Choroid plexus epithelial cell (primary cell): ENCODE results near the gene OSGEP.

Experiments used
- DNase-seq: peaks from one replicate; pipeline ENCODE4 v3.0.0-alpha.2; 2010; ENCODE audit warnings: low read depth
- H3K4me3 ChIP-seq: 2 replicates; pipeline ENCODE4 v1.5.1; 2011; ENCODE audit warnings: low read depth, mild to moderate bottlenecking, control low read depth, low read length, moderate library complexity
- TF ChIP-seq, protein P1 (sequence below): conservative IDR thresholded peaks from 2 replicates; pipeline ENCODE4 v1.5.1; 2011; ENCODE audit warnings: low read depth, mild to moderate bottlenecking, control low read depth, inconsistent platforms, low read length, moderate library complexity

Gene OSGEP

DNA sequence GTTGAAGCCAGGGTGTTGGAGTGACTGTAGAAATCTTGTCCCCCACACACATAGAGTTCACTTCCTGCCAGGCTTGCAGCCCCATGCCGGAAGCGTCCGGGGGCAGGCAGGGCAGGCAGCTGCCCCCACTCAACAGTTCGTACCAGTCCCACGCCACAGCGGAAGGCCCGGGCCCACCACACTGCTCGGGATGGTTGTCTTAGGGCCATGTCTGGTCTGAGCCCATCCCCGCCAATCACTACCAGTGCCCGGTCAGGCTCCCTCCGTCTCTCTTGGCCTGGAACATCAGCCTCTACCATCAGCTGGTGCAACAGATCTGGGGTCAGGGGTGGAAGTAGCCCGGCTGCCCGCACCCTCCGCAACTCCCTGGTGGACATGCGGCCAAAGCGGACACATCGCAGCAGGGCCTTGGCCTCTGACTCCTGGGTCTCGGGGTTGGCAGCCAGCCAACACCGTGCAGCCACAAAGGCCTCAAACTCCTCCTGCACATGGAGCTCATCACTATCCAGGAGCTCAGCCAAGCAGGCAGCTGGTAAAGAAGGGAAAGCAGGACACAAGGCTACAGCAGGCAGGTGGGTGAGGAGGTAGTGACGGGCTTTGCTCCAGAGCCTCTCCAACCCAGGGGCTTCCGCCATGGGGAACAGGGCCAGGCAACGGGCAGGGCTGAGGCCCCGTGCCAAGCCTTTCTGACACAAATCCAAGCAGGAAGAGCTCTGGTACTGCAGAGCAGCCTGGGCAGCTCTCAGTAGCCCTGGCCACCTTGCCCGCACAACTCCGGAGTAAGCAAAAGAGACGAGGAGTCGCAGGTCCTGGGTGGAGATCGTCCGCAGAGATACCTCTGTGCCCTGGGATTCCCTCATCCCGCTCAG is 24.6 kb downstream of the OSGEP start:
- no peak for DNase-seq
- TF ChIP-seq, protein P1, sequence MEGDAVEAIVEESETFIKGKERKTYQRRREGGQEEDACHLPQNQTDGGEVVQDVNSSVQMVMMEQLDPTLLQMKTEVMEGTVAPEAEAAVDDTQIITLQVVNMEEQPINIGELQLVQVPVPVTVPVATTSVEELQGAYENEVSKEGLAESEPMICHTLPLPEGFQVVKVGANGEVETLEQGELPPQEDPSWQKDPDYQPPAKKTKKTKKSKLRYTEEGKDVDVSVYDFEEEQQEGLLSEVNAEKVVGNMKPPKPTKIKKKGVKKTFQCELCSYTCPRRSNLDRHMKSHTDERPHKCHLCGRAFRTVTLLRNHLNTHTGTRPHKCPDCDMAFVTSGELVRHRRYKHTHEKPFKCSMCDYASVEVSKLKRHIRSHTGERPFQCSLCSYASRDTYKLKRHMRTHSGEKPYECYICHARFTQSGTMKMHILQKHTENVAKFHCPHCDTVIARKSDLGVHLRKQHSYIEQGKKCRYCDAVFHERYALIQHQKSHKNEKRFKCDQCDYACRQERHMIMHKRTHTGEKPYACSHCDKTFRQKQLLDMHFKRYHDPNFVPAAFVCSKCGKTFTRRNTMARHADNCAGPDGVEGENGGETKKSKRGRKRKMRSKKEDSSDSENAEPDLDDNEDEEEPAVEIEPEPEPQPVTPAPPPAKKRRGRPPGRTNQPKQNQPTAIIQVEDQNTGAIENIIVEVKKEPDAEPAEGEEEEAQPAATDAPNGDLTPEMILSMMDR = no peak
- H3K4me3 ChIP-seq = no peak overlapping the region

DNA sequence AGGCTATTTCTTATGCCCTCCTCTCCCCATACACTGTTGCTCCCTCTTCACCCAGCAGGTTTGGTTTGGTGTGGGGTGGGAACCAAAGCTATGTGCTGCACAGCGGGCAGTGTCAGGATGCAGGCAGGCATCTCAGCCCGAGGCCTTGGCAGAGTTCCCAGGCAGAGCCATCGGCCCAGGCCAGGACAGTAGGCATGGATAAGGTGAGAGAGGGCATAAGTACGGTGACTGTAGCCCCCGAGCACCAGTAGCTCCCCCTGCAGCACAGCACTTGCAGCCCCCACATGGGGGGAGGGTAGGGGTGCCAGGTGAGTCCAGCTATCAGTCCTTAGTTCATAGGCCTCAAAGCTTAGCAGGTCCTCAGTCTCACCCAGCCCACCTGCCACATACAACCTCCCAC is 25.8 kb downstream of the OSGEP start:
- no peak overlapping the region for H3K4me3 ChIP-seq
- TF ChIP-seq, protein P1 = no peak
- DNase-seq = no peak

DNA sequence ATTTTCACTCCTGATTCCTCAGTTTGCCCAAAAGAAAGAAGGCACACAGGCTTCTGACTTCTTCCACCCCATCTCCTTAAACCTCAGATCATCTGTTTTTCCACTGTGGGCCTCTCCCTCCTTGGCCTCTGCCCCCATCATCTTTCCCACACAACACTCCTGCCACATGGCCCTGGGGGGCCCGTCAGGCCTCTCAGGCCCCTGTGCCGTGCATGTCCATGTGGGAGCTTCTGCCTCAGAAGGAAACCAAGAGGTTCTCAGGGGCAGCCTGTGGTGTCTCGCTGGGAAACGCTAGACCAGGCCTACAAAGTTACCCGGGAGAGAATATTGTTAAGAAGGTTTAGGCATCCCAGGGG is 26.6 kb downstream of the OSGEP start:
- TF ChIP-seq, protein P1 = no peak
- no peak for DNase-seq
- H3K4me3 ChIP-seq = no peak overlapping the region

DNA sequence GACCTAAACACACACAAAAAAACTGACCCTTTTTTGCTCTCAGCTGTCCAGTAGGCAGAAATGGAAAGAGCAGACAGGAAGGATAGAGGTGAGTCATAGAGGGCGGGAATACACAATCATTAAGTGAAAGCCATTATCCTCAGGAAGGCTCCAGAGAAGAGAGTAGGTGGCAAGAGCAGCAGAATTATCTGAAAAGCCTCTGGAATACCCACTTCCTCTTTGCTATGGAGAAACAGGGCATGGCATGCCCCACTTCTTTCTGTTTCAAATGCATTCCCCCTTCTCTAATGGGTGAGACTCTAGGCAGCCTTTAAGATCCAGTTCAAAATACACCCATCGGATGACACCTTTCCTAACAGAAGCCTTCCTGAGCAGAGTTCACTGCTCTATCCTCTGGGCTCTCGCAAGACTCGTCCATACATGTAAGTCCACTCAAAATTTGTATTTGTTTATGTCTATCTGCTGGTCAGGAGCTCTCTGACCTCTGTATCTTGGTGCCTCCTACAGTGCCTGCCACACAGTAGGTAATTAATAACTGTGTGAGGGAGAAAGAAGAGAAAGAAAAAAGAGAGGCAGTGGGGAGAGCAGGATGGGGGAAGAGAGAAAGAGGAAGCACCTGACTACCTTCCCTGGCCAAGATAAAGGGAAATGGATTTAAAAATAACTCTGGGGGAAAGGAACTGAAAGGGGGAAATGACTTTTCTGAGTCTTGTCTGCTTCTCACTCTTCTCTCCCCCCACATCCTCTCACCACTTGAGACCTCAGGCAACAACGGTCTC is 27.2 kb downstream of the OSGEP start:
- TF ChIP-seq, protein P1 = no peak
- peak; percentile 69 for DNase-seq
- no peak overlapping the region for H3K4me3 ChIP-seq

DNA sequence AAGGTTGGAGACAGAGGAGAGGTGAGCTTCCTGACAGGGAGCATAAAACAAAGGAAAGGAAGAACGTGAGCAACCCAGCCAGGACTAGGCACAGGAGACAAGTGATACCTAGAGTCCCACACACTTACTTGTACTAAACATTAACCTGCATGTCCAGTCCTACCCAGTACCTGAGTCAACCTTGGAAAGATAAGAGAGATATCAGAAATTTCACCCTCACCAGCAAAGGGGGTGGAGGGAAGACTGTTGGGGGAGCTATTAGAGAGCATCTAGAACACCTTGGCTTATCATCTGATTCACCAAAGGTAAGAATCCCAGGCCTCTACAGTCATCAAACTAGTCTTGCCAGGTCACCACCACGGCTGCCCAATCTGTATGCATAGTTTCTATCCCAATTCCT is 29.8 kb downstream of the OSGEP start:
- no peak for DNase-seq
- no peak overlapping the region for H3K4me3 ChIP-seq
- TF ChIP-seq, protein P1 = no peak

DNA sequence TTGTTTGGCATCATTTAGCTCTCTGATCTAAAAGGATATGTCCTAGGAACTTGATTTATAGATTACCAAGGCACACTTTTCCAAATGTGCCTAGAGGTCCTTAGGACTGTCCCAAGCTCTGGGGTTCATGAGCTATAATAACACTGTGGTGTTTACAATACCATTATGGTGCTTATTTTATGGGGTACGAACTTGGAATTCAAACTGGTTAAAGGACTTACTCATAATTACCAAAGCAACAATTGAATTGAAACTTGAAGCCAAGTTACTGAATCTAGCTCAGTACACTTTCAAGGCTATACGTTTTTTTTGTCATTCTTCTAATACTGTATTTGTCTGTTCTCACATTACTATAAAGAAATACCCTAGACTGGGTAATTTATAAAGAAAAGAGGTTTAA is 31.7 kb downstream of the OSGEP start:
- DNase-seq = no peak
- H3K4me3 ChIP-seq = no peak overlapping the region
- TF ChIP-seq, protein P1 = no peak
